AG04449 (cell line): ENCODE results near the gene DAND5.

Experiments used
- CTCF ChIA-PET: fragments of 350-600 bp; formaldehyde crosslinking; extraction: SDS; loops from one replicate; lab custom pipeline; 2021; ENCODE audit warnings: antibody characterized with exemption; lab: Yijun Ruan, JAX
- POLR2A ChIA-PET: fragments of 400-600, 350-600 bp; formaldehyde crosslinking; extraction: SDS; loops from one replicate; lab custom pipeline; 2020; ENCODE audit warnings: antibody characterized with exemption, inconsistent platforms; lab: Yijun Ruan, JAX
- DNase-seq: peaks from one replicate; pipeline ENCODE4 v3.0.0-alpha.2; 2010; ENCODE audit warnings: low read depth, low spot score
- H3K4me3 ChIP-seq: 2 replicates; pipeline ENCODE4 v1.5.1; 2011; ENCODE audit warnings: low read depth, mild to moderate bottlenecking, control low read depth, low read length
- CTCF ChIP-seq: IDR thresholded peaks from one replicate; pipeline ENCODE4 v1.5.1; 2011; ENCODE audit warnings: mild to moderate bottlenecking, moderate library complexity, low read length, control low read depth, inconsistent platforms; ENCODE audit not compliant: insufficient read depth; ENCODE audit errors: missing control alignments

The DAND5 gene

GRCh38 chr19:13012690-13013608 lies 43.6 kb downstream of the DAND5 start:
- peak overlapping the region; percentile 48 for H3K4me3 ChIP-seq
- TF ChIP-seq CTCF, result no peak
- ChIA-PET POLR2A (interaction anchor here (0.8 kb wide), 2 partner anchors 9 to 81 kb away, joined by 4 to 6 read pairs; no protein-coding TSS in a partner anchor), CTCF (interaction anchor here (1.1 to 2.9 kb wide), 6 partner anchors 9 to 81 kb away, joined by 3 to 17 read pairs (median 4); no protein-coding TSS in a partner anchor)
- no peak for DNase-seq

GRCh38 chr19:13013649-13014048 lies 44.3 kb downstream of the DAND5 start:
- POLR2A ChIA-PET, result interaction anchor here (0.8 kb wide), 2 partner anchors 8 to 80 kb away, joined by 4 to 6 read pairs; no protein-coding TSS in a partner anchor
- H3K4me3 ChIP-seq, result no peak overlapping the region
- no peak for TF ChIP-seq CTCF
- no peak for DNase-seq
- CTCF ChIA-PET, result interaction anchor here (1.0 to 2.9 kb wide), 8 partner anchors 8 to 81 kb away, joined by 3 to 17 read pairs (median 4); no protein-coding TSS in a partner anchor

- CTCF ChIA-PET, result interaction anchor here (0.7 to 2.9 kb wide), 10 partner anchors 8 to 80 kb away, joined by 3 to 17 read pairs (median 4); no protein-coding TSS in a partner anchor
- no peak overlapping the region for H3K4me3 ChIP-seq
- no peak for TF ChIP-seq CTCF
- DNase-seq, result no peak
- POLR2A ChIA-PET, result interaction anchor here (0.8 kb wide), 1 partner anchor 8 kb away, joined by 6 read pairs; no protein-coding TSS in a partner anchor
These were observed 44.9 kb downstream of the DAND5 start for GRCh38 chr19:13014101-13014920.

GRCh38 chr19:13014921-13015280 lies 45.5 kb downstream of the DAND5 start:
- TF ChIP-seq CTCF, result no peak
- CTCF ChIA-PET, result interaction anchor here (0.6 to 2.9 kb wide), 6 partner anchors 9 to 47 kb away, joined by 3 to 17 read pairs (median 4); no protein-coding TSS in a partner anchor
- POLR2A ChIA-PET, result no interaction called here
- no peak overlapping the region for H3K4me3 ChIP-seq
- no peak for DNase-seq

- H3K4me3 ChIP-seq, result no peak overlapping the region
- no peak for DNase-seq
- ChIA-PET POLR2A (no interaction called here), CTCF (interaction anchor here (0.6 to 3.4 kb wide), 4 partner anchors 10 to 46 kb away, joined by 3 to 17 read pairs (median 10); no protein-coding TSS in a partner anchor)
- no peak for TF ChIP-seq CTCF
These were observed 46.2 kb downstream of the DAND5 start for GRCh38 chr19:13015361-13016223.
